ENCODE measurements around the gene CREM. TPM values are rescaled to one million over a fixed set of nuclear protein-coding genes. Genes with fewer than 3 reads are reported as not detected.

Gene CREM
- total RNA-seq, 2 experiments from 2014 or later = 32.2 to 38.1 TPM

GRCh38 chr10:35188954-35189353 is 62.3 kb downstream of the CREM start:
- no peak for DNase-seq (ENCODE audit: low spot score)
- Histone ChIP-seq H3K4me3 (ENCODE audit: low read depth, low read length, poor library complexity, severe bottlenecking) (no peak overlapping the region), H3K9me2 (ENCODE audit: insufficient read depth, low read length) (no peaks in the 10 kb centered on the region), H4K20me1 (ENCODE audit: insufficient read depth, low read length) (no peaks in the 10 kb centered on the region), H3K36me3 (ENCODE audit: insufficient read depth, low read length) (no peaks in the 10 kb centered on the region), H3K79me2 (ENCODE audit: insufficient read depth, low read depth, low read length) (no peaks in the 10 kb centered on the region), H3K27ac (ENCODE audit: low read depth, low read length, poor library complexity, severe bottlenecking) (no peak overlapping the region), H2AFZ (ENCODE audit: low read length) (no peak overlapping the region), H3K4me1 (ENCODE audit: insufficient read depth, low read length, poor library complexity, severe bottlenecking) (peaks cover 9% of the 10 kb centered on the region), H3K9me3 (ENCODE audit: low read length) (no peaks in the 10 kb centered on the region), H3K4me2 (ENCODE audit: low read length) (no peak overlapping the region)
- no peak for TF ChIP-seq EZH2phosphoT487 (IDR thresholded peaks at IDR 0.05; ENCODE audit: borderline replicate concordance, low read depth, low read length)
- TF ChIP-seq CTCF (conservative IDR thresholded peaks at IDR 0.05; ENCODE audit: low read length) = no peak
- no TSS peak for BruUV-seq (replicated peaks)
- CTCF ChIA-PET (ENCODE audit: unreplicated experiment) = no interaction called here
- POLR2A ChIA-PET = interaction anchor here (0.7 kb wide), 2 partner anchors 24 to 240 kb away, joined by 3 to 4 read pairs; no protein-coding TSS in a partner anchor
- intact Hi-C loops (cut with micrococcal nuclease; ENCODE audit: unreplicated experiment) = no loop called here

- Histone ChIP-seq H3K79me2 (ENCODE audit: insufficient read depth, low read depth, low read length) (no peaks in the 10 kb centered on the region), H3K27ac (ENCODE audit: low read depth, low read length, poor library complexity, severe bottlenecking) (no peak overlapping the region), H3K4me3 (ENCODE audit: low read depth, low read length, poor library complexity, severe bottlenecking) (no peak overlapping the region), H2AFZ (ENCODE audit: low read length) (0 out of 2 replicates have a peak overlapping the region, but pooled peaks have one; percentile 6), H3K9me3 (ENCODE audit: low read length) (no peaks in the 10 kb centered on the region), H4K20me1 (ENCODE audit: insufficient read depth, low read length) (no peaks in the 10 kb centered on the region), H3K4me1 (ENCODE audit: insufficient read depth, low read length, poor library complexity, severe bottlenecking) (peaks cover 20% of the 10 kb centered on the region), H3K36me3 (ENCODE audit: insufficient read depth, low read length) (no peaks in the 10 kb centered on the region), H3K4me2 (ENCODE audit: low read length) (no peak overlapping the region), H3K9me2 (ENCODE audit: insufficient read depth, low read length) (no peaks in the 10 kb centered on the region)
- intact Hi-C loops (cut with micrococcal nuclease; ENCODE audit: unreplicated experiment) = no loop called here
- ChIA-PET POLR2A (interaction anchor here (1.1 to 1.9 kb wide), 4 partner anchors 11 to 68 kb away, joined by 3 to 7 read pairs (median 4); partner anchors contain the start of gene CREM), CTCF (ENCODE audit: unreplicated experiment) (no interaction called here)
- no peak for TF ChIP-seq CTCF (conservative IDR thresholded peaks at IDR 0.05; ENCODE audit: low read length)
- no peak for TF ChIP-seq EZH2phosphoT487 (IDR thresholded peaks at IDR 0.05; ENCODE audit: borderline replicate concordance, low read depth, low read length)
- no TSS peak for BruUV-seq (replicated peaks)
- peak; percentile 9 for DNase-seq (ENCODE audit: low spot score)
Observed at GRCh38 chr10:35191523-35191922, 64.9 kb downstream of the CREM start.

- ChIA-PET CTCF (ENCODE audit: unreplicated experiment) (no interaction called here), POLR2A (interaction anchor here (0.6 to 5.2 kb wide), 5 partner anchors 51 to 301 kb away, joined by 3 to 95 read pairs (median 4); partner anchors contain the start of gene CREM)
- Histone ChIP-seq H3K36me3 (ENCODE audit: insufficient read depth, low read length) (no peaks in the 10 kb centered on the region), H3K27ac (ENCODE audit: low read depth, low read length, poor library complexity, severe bottlenecking) (no peak overlapping the region), H3K79me2 (ENCODE audit: insufficient read depth, low read depth, low read length) (peaks cover 2% of the 10 kb centered on the region; the same call in 1 of the 2 replicates), H3K4me2 (ENCODE audit: low read length) (no peak overlapping the region), H3K9me3 (ENCODE audit: low read length) (no peaks in the 10 kb centered on the region), H3K9me2 (ENCODE audit: insufficient read depth, low read length) (no peaks in the 10 kb centered on the region), H3K4me3 (ENCODE audit: low read depth, low read length, poor library complexity, severe bottlenecking) (no peak overlapping the region), H2AFZ (ENCODE audit: low read length) (no peak overlapping the region), H3K4me1 (ENCODE audit: insufficient read depth, low read length, poor library complexity, severe bottlenecking) (peaks cover 24% of the 10 kb centered on the region), H4K20me1 (ENCODE audit: insufficient read depth, low read length) (no peaks in the 10 kb centered on the region)
- BruUV-seq (replicated peaks) = no TSS peak
- intact Hi-C loops (cut with micrococcal nuclease; ENCODE audit: unreplicated experiment) = no loop called here
- DNase-seq (ENCODE audit: low spot score) = no peak
- TF ChIP-seq CTCF (conservative IDR thresholded peaks at IDR 0.05; ENCODE audit: low read length) (no peak), EZH2phosphoT487 (IDR thresholded peaks at IDR 0.05; ENCODE audit: borderline replicate concordance, low read depth, low read length) (no peak)
Observed at GRCh38 chr10:35192645-35193249, 66.1 kb downstream of the CREM start.
